A673 (cell line): ENCODE results near the gene MRPL28.

Experiments used
- EZH2 ChIP-seq: fragments of 200-600 bp; sonication (generic); IDR thresholded peaks from 2 replicates; pipeline ENCODE4 v1.6.1; 2017; ENCODE audit warnings: borderline replicate concordance, low read depth, mild to moderate bottlenecking, mixed read lengths, antibody characterized with exemption, low read length; ENCODE audit not compliant: poor library complexity, severe bottlenecking
- TF ChIP-seq, protein P1 (sequence below): fragments of 300-800, 200-600 bp; sonication (generic); conservative IDR thresholded peaks from 2 replicates; pipeline ENCODE4 v1.5.1; 2017; ENCODE audit warnings: low read depth, mild to moderate bottlenecking, antibody characterized with exemption, low read length, moderate library complexity, mixed read lengths

- TF ChIP-seq, protein P1, sequence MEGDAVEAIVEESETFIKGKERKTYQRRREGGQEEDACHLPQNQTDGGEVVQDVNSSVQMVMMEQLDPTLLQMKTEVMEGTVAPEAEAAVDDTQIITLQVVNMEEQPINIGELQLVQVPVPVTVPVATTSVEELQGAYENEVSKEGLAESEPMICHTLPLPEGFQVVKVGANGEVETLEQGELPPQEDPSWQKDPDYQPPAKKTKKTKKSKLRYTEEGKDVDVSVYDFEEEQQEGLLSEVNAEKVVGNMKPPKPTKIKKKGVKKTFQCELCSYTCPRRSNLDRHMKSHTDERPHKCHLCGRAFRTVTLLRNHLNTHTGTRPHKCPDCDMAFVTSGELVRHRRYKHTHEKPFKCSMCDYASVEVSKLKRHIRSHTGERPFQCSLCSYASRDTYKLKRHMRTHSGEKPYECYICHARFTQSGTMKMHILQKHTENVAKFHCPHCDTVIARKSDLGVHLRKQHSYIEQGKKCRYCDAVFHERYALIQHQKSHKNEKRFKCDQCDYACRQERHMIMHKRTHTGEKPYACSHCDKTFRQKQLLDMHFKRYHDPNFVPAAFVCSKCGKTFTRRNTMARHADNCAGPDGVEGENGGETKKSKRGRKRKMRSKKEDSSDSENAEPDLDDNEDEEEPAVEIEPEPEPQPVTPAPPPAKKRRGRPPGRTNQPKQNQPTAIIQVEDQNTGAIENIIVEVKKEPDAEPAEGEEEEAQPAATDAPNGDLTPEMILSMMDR, result no peak
- TF ChIP-seq EZH2, result no peak
These were observed 1.8 kb downstream of the MRPL28 start for GRCh38 chr16:368388-369158.
